Stimulated activated CD4-positive, alpha-beta T cell treated with anti-CD3 and anti-CD28 coated beads, Interleukin-1b, Interleukin-23, amount 100 ng/mL, for 24 hours (primary cell): ENCODE results near the gene GPC5.

Experiments used
- DNase-seq, 4 experiments: peaks; one replicate each; pipeline ENCODE4 v3.0.0-alpha.2; 2020; ENCODE audit warnings: low read depth in 4 of 4, low spot score in 1 of 4

Gene GPC5

DNA sequence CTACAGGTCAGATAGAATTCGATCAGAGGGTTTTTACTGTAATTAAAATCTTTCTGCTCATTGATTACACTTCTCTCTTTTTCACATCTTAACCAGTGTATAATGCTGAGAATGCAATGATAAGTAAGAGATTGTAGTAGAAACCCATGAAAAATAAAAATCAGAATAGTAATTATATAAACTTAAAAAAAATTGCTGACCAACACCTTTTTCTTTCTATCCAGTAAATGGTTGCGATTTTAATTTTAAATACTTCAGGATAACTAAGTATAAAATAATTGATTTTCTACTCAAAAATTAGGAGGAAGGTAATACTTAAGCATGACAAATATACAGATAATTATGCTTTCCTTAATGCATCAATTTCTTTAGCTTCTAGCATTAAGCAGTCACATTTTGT is 917.6 kb downstream of the GPC5 start:
- no peak for DNase-seq

DNA sequence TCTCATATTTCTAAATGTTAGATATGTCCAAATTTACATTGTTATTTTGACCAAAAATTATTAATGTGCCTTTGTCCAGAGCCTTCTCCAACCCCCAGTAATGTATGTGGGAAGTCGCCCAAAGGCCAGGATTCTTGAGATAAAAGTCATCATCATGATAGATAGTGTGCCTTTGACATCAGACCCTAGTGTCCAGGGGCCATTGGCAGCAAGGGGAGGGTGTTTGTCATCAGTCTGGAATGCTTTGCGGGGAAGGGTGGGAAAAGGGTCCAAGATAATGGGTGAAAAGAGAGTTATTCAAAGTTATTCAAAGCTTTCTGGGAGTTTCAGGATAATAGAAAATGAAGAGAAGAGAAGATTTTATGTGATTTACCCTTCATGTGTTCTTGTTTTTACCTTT is 918.6 kb downstream of the GPC5 start:
- no peak for DNase-seq

DNA sequence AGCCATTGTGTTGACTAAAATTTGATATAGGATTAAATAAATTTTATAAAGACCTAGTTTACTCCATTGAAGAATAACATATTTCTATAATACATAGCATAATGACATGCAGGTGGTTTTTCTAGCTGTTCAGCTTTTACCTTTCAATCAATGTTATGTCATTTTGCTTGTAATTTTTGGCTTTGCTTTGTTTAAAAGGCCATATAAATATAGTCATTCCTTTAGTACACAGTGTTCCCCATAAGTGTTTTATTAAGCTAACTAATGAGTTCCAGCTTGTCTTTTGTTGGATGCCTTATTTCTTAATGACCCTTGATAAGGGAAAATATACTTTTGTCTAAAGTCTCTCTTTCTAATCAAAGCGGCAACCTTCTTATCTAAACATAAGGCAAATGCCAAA is 921.9 kb downstream of the GPC5 start:
- DNase-seq = no peak

DNA sequence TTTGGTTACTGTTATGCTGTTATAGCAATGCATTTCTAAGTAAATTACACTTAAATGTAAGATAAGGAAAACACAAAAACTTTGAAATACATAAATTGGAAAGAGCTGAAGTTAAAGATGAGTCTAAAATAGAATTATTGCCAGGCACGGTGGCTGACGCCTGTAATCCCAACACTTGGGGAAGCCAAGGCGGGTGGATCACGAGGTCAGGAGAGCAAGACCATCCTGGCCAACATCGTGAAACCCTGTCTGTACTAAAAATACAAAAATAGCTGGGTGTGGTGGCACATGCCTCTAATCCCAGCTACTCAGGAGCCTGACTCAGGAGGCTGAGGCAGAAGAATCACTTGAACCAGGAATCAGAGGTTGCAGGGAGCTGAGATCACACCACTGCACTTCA is 922.8 kb downstream of the GPC5 start:
- no peak for DNase-seq

DNA sequence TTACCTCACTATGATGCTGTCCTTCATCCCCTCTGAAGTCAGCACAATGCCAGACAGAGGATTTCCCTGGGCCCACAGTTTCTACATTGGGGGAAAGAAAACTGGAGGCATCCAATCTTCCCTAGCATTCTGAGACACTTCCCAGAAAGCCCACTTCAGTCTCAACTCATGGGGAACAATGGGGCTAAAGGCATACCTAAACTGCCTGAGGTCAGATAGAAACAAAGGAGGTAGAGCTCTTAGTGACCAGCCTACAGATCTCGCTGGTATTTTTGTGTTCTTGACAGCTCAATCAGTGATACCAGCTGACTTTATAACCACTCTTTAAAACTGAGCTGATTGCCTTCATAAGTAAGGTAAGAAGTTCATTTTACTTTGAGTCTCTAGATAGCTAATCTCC is 947.2 kb downstream of the GPC5 start:
- DNase-seq = no peak

DNA sequence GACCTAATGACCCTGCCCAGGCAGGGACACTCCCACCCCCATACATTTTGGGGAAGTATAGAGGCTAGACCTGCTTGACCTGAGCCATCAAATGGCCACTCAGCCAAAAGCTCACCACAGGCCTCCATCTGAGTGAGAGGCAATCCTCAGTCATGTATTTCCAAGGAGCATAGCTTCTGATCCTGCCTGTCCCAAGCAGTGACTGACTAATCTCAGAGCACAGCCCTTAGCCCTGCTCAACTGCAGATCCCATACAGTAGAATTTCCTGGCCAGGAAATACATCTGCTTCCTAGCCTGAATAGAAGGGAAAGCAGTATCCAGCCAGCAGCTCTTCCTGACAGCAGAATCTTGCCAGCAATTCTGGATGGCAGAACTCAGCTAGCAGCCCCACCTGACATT is 947.6 kb downstream of the GPC5 start:
- DNase-seq = no peak

DNA sequence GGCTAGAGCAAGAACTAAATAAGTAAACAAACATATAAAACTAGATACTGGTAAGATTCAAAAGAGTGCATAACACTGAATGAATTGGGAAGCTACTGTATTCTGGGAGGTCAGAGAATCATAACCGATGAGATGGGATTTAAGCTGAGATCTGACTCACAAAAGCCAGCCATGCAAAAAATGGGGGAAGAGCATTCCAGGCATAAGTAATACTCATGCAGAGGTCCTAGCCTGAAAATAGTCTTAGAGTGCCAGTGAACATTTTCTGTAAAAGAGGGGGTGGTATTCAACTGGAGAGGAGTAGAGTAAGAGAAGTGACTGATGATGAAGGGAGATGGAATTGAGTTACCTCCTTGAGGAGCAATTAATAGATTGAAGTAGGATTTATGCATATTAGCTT is 956.2 kb downstream of the GPC5 start:
- no peak for DNase-seq

DNA sequence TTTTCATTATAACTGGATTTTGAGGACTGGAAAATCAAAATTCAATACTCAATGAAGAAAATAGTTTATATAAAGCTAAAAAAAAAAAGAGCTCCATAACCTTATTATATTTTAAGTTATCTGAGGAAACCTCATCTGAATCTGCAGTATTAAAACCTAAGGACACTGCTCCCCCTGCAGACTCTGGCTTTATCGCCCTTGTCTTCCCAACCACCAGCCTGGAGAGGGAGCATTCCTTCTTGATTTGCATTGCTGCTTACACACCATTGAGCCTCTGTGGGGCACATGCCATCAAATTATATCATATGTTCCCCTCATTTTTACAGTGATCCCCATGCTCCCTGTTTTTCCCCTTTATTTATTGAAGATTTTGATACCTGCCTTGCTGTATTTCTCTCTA is 956.8 kb downstream of the GPC5 start:
- no peak for DNase-seq

DNA sequence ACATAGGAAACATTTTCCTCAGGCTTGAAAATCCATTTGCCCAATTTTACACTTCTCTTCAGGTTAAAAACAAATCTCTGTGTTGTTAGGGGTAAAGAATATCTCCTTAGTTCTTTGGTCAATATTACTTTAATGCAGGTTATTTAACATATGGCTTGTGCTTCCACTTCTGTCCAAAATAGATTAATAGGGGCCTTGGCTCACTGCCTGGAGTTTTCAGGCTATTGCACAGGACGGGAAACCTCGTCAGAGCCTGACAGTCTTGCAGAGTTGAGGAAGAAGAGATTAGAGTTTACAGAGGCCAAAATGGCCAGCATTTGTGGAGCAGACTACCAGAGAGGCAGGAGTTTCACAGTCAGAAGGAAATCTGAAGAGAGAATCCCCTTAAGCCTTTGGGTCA is 964.3 kb downstream of the GPC5 start:
- DNase-seq = no peak

DNA sequence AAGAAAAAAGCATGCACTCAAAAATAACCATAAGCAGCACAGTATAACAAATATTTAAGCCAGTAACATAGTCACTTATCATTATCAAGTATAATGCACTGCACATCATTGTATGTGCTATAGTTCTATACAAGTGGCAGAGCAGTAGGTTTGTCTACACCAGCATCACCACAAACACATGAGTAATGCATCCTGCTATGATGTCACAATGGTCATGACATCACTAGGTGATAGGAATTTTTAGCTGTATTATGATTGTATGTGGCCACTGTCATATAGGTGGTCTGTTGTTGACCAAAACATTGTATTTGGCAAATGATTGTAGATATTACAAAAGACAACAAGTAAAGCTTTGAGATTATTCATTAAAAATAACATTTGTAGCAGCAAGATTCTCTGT is 967.5 kb downstream of the GPC5 start:
- no peak for DNase-seq

DNA sequence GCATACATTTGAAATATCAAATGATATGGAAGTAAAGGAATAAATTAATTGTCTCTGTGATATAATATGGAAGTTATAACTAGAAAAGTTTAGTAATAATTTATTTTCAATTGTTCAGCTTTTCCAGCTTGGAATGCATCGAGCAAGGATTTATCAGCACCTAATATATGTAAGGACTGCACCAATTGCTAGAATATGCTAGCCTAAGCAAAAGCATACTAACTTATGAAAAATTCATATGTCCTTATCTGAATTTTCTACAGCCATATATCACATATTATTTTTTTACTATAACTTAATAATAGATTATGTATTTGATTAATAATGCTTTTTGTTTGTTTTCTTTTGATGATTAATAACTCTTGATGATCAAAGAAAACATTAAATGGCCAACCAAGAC is 979.0 kb downstream of the GPC5 start:
- DNase-seq = no peak

DNA sequence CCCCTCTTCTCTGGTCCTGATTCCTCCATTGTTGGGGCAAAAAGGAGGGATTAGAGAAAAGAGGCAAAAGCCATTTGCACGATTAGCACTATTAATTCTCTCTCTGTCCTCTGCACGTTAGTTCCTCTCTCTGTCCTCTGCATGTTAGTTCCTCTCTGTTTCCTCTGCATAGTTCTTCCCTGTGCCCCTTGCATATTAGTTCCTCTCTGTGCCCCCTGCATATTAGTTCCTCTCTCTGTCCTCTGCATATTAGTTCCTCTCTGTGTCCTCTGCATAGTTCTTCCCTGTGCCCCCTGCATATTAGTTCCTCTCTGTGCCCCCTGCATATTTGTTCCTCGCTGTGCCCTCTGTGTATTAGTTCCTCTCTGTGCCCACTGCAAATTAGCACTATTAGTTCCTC is 981.0 kb downstream of the GPC5 start:
- no peak for DNase-seq

DNA sequence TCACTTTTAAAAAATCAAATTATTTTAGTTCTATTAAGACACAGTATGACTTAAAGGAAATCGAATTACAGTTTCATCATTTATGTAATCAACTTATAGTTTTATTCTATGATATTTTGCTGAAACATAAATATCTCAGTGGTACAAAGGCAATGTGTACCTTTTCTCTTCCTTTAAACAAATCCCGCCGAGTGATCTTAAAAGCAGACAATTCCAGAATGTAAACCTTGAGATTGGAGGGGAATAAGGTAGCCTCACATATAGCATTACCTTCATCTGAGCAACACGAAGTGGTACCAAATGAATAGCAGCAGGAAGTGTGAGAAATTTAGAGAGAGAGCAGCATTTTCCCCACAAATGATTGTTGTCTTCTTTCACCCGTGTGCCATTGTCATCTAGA is 986.0 kb downstream of the GPC5 start:
- no peak for DNase-seq

DNA sequence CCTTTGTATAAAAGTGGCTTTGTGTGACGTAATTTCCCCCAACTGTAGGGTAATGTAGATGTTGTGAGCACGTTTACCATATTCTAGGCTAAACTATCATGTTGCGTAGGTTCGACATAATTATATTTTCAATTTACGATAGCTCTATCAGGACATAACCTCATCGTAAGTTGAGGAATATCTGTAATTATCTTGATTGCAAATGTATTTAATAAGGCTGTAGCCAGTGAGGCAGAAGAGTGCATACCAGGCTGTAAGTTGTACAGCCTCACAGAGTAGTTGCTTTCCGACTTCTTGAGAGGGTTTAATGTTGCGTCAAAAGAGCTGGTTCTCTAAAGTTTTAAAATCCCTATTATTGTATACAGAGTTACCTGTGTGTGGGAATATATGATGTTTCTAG is 988.8 kb downstream of the GPC5 start:
- no peak for DNase-seq

DNA sequence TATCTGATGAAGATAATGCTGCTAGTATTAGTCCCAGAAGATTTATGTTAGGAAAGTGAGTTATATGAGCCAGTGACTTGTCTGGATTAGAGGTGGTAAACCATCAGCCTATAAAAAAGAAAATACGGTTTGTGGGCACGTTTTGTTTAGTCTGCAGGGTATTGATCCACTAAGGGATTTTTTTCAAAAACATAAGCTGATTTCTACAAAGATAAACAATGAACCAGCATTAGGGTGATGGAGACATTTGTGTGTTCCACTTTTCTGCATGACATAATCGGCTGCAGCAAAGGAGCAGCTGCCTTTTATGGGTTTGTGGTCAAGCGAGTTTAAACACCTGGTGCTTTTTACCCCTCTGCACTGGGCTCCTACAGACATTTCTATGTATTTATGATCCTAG is 991.8 kb downstream of the GPC5 start:
- no peak for DNase-seq

DNA sequence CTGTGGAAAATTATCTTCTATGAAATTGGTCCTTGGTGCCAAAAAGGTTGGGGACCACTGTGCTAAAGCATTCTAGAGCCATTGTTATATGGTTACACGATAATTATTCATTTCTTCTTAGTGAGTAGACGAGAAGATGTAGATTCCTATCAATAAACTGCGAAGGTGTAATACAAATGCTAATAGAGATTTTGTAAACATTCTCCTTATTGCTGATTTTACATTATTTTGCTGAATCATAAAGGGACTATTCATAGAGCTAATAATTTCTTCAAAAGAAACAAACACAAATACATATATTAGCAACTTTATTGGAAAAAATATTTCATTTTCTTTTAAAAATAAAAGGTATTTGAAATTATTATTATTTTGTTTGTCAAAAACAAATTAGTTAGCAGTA is 1005.2 kb downstream of the GPC5 start:
- no peak for DNase-seq

DNA sequence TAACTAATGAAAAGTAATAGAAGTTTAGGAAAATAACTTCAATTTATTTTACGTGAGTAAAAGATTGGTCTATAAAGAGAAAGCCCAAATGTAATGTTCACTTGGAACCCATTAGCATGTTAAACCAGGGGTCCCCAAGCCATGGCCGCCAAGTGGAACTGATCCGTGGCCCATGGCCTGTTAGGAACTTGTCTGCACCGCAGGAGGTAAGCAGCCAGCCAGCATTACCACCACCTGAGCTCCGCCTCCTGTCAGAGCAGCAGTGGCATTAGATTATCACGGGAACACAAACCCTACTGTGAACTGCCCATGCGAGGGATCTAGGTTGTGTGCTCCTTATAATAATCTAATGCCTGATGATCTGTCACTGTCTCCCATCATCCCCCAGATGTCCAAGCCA is 1009.4 kb downstream of the GPC5 start:
- DNase-seq = no peak

DNA sequence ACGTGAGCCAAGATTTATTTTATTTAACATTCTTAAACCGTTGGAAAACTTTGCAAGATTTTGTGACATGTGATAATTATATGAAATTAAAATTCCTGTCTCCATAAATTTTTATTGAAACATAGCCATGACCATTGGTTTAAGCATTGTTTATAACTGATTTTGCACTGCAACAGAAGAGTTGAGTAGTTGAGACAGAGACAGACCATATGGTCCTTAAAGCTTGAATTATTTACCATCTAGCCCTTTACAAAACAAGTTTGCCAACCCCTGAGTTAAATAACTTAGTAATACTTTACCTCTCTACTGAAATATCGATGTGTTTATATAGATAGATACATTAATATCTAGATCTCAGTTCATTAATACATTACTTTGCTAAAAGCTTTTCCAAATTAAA is 1014.1 kb downstream of the GPC5 start:
- no peak for DNase-seq

DNA sequence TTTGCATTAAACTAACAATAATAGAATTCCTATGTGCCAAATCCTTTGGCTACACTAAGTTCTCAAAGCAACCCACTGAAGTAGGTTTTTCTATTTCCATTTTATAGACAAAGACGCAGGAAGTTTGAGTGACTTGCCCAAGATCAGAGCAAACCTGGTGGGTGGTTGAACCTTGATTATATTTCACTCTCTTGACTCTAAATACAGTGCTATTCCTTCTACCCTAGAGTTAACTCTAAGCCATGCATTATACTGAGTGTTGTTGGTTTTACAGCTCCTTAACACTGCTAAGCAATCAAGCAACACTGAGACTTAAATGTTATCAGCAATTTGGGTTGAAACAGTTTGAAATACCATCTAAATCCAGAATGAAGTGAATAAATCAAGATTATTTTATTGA is 1014.6 kb downstream of the GPC5 start:
- no peak for DNase-seq

DNA sequence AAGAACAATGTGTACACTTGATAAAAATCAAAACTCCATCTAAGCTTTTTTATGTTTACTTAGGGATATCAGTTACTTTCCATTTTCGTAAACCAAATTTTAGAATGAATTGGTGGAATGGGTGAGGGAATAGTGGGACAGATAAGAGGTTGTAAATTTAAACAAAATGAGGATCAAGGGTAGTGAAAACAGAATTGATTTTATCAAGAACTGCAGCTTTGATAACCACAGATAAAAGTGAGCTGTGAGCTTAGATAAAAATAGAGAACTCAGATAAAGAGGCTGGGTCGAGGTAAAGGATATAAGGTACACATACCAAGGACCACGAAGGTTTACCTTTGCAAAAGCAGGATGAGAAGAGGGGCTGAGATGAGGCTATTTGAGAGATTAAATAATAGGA is 1015.0 kb downstream of the GPC5 start:
- no peak for DNase-seq

DNA sequence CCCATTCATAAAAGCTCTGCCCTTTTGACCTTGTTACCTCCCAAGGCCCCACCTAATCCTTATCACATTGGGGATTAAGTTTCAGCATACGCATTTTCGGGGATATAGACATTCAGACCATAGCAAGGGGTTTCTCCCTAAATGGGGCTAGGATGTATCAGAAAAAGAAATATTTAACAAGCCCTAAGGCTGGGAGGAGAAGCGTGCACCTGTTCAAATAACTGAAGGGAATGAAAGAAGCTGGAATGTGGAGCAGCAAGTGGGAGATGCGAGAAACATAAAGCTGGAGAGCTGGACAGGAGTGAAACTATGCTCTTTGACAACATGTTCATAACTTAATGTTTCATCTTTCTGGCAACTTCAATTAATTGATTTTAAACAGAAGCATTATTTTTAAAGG is 1016.4 kb downstream of the GPC5 start:
- no peak for DNase-seq

DNA sequence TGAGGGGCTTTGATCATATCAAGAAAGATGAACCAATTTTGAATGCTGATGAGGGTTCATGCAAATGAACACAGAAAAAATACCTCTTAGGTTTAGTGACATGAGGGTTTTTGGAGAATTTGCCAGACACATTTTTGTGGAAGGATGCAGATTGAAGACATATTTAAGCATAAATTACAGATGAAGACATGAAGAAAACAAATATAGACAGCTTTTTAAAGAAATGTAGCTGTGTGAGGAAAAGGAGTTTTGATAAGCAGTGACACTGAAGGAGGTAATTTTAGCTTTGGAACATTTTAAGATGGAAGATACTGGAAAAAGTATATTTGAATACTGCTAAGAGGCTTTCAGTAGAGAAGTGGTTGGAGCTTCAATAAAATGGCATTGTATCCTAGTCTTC is 1017.4 kb downstream of the GPC5 start:
- no peak for DNase-seq

DNA sequence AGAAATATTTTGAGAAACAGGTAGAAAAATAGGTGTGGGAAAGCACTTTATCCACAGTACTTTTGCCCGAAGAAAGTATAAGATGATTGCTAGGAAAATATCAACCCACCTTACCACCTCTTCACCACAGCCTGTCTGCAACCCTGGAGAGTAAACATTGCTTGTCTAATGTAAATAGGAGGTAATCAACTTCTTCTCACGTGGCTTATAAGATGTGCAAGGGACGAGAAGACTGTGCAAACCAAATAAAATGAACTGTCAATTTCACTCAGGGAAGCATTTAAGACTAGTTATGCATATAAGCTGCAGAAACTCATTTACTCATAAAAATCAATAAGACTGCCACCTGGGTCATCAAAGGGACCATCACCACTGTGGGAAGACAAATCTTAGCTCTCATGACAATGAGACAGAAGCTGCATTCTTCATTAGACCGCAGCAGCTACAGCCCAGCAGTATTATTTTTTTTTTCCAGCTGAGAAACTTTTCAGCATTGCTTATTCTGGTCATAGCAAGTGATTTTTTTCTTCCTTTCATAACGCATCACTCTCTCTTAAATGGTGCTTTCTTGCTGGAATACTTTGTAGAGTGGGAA is 1020.5 kb downstream of the GPC5 start:
- DNase-seq = no peak

DNA sequence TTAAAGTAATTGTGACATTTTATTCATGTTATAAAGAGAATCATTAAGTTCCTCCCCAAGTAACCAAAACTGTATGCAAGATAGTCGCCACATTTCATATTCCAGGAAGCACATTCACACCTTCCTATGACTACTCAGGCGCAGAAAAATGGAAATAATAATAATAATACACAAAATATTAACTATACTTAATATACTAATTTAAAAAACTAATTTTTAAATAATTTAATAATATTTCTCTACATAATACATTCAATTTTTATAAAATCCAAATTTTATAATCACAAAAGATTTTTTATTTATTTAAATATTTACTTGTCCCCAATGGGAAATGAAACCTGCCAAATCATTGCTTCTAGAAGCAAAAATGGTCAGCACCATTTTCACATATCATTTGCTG is 1030.8 kb downstream of the GPC5 start:
- DNase-seq = no peak
